ENCODE measurements around the gene LRRC23. TPM values are rescaled to one million over a fixed set of nuclear protein-coding genes. Genes with fewer than 3 reads are reported as not detected.

The LRRC23 gene
- total and polyA plus RNA-seq, 3 donors from 2014 or later: 32.7 to 112 (median 33.9) TPM

DNA sequence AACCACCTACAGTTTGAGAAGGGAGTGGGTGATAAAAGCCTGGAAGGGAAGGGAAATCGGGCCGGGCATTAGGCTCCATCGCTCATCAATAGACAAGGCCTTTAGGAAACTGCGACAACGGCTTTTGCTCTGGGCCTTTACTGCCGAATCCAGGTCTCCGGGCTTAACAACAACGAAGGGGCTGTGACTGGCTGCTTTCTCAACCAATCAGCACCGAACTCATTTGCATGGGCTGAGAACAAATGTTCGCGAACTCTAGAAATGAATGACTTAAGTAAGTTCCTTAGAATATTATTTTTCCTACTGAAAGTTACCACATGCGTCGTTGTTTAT lies 38.7 kb downstream of the LRRC23 start:
- Histone ChIP-seq H3K4me3 (peak overlapping the region; percentile 72 to 80), H3K4me1 (peaks cover 35% of the 10 kb centered on the region), H3K9me3 (no peaks in the 10 kb centered on the region), H3K36me3 (ENCODE audit: low read depth, missing control alignments) (no peaks in the 10 kb centered on the region), H3K27me3 (no peaks in the 10 kb centered on the region), H3K27ac (peak overlapping the region; percentile 96 to 97)
- intact Hi-C loops (cut with DNase I; ENCODE audit: low total_unique reads): loop anchor here (10.0 kb wide), 1 partner anchor 151 kb away; the partner anchor contains the start of gene C1R
- WGBS, 2 donors: 0% methylated on average over 13 of the region's 13 CpGs
- TF ChIP-seq, protein P1, sequence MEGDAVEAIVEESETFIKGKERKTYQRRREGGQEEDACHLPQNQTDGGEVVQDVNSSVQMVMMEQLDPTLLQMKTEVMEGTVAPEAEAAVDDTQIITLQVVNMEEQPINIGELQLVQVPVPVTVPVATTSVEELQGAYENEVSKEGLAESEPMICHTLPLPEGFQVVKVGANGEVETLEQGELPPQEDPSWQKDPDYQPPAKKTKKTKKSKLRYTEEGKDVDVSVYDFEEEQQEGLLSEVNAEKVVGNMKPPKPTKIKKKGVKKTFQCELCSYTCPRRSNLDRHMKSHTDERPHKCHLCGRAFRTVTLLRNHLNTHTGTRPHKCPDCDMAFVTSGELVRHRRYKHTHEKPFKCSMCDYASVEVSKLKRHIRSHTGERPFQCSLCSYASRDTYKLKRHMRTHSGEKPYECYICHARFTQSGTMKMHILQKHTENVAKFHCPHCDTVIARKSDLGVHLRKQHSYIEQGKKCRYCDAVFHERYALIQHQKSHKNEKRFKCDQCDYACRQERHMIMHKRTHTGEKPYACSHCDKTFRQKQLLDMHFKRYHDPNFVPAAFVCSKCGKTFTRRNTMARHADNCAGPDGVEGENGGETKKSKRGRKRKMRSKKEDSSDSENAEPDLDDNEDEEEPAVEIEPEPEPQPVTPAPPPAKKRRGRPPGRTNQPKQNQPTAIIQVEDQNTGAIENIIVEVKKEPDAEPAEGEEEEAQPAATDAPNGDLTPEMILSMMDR (IDR thresholded peaks at IDR 0.05): no peak
- no peak for TF ChIP-seq POLR2A (IDR thresholded peaks at IDR 0.05)
- DNase-seq: peak; percentile 97

DNA sequence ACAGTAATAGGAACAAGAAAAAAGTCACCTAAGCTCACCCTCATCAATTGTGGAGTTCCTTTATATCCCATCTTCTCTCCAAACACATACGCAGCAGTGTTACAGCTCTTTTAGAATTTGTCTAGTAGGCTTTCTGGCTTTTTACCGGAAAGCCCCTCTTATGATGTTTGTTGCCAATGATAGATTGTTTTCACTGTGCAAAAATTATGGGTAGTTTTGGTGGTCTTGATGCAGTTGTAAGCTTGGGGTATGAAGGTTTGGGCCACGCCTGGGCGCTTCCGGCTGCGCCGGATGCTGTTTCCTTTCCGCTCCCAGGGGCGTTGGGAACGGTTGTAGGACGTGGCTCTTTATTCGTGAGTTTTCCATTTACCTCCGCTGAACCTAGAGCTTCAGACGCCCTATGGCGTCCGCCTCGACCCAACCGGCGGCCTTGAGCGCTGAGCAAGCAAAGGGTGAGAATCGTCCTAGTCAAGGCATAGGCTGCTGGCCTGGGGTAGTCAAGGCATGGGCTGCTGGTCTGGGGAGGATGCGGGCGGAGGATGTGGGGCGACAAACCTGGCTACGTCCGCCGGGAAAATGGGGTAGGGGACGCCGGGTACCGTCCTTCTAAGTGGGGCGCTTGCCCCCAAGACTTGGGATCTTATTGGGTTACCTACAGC lies 39.2 kb downstream of the LRRC23 start, which contains the start of the genes C12orf57 and RNU7-1:
C12orf57 (plus strand) TSS at position 301 of the 659 bp plus-strand sequence; CDS start at position 401, 100 bp downstream.
RNU7-1 (plus strand) TSS at position 95 of the 659 bp plus-strand sequence.
- TF ChIP-seq, protein P1 (IDR thresholded peaks at IDR 0.05): peak in 1 of 3 experiments; percentile 4
- peak; percentile 55 for TF ChIP-seq POLR2A (IDR thresholded peaks at IDR 0.05)
- 0 to 1% methylated on average over 31 of the region's 31 CpGs for WGBS, 2 donors
- no peaks in the 10 kb centered on the region for H3K9me3 ChIP-seq
- peak within 1 kb of the TSS; percentile 96 to 97 for H3K27ac ChIP-seq
- no peaks in the 10 kb centered on the region for H3K27me3 ChIP-seq
- peak within 1 kb of the TSS; percentile 72 to 80 for H3K4me3 ChIP-seq
- intact Hi-C loops (cut with DNase I; ENCODE audit: low total_unique reads): loop anchor here (10.0 kb wide), 1 partner anchor 151 kb away; the partner anchor contains the start of gene C1R
- H3K36me3 ChIP-seq (ENCODE audit: low read depth, missing control alignments): no peaks in the 10 kb centered on the region
- H3K4me1 ChIP-seq: peaks cover 30% of the 10 kb centered on the region
- peak; percentile 78 for DNase-seq

DNA sequence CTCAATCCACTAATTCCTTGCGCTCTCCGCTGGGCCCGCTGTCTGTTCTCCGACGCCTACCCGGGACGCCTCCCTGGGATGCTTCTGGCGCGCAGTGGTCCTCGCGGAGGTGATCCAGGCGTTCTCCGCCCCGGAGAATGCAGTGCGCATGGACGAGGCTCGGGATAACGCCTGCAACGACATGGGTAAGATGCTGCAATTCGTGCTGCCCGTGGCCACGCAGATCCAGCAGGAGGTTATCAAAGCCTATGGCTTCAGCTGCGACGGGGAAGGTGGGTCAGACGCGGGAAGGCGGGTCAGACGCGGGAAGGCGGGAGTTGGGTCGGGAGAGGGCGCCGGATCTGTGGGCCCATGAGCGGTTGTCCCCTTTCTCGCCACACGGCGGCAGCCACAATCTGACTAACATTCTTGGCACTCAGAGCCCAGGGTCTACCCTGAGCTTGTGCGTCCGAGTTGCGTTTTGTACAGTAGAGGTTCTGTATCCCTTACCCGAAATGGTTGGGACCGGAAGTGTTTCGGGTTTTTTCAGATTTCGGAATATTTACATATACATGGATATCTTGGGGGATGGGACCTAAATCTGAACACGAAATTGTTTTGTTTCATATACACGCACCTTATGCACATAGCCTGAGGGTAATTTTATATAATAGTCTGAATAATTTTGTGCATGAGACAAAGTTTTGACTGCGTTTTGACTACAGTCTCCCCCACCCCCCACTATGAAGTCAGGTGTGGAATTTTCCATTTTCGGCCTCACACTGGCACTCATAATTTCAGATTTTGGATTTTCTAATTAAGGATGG lies 40.0 kb downstream of the LRRC23 start:
- WGBS, 2 donors: 1 to 3% methylated on average over 33 to 47 of the region's 48 CpGs
- Histone ChIP-seq H3K9me3 (no peaks in the 10 kb centered on the region), H3K4me1 (peaks cover 28% of the 10 kb centered on the region), H3K27ac (peak overlapping the region; percentile 96 to 97), H3K36me3 (ENCODE audit: low read depth, missing control alignments) (no peaks in the 10 kb centered on the region), H3K4me3 (peak overlapping the region; percentile 72 to 80), H3K27me3 (no peaks in the 10 kb centered on the region)
- TF ChIP-seq POLR2A (IDR thresholded peaks at IDR 0.05): no peak
- TF ChIP-seq, protein P1 (IDR thresholded peaks at IDR 0.05): peak; percentile 78 to 91 (median 91)
- peak; percentile 95 for DNase-seq
- intact Hi-C loops (cut with DNase I; ENCODE audit: low total_unique reads): loop anchor here (10.0 kb wide), 1 partner anchor 150 kb away; the partner anchor contains the start of gene C1R

DNA sequence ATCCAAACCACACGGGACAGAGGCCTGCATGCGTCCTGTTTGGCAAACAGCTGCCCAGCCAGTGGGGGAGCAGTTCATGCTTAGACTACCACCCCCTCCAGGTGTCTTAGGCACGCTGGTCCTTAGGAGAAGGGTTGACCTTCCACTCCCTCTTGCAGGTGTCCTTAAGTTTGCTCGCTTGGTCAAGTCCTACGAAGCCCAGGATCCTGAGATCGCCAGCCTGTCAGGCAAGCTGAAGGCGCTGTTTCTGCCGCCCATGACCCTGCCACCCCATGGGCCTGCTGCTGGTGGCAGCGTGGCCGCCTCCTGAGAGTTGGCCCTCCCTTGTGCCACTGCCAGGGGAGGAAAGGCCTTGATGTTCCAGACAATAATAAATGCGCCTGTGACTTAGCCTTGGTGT lies 41.0 kb downstream of the LRRC23 start:
- WGBS, 2 donors: 52 to 55% methylated on average over 8 to 11 of the region's 11 CpGs
- H3K4me1 ChIP-seq: peaks cover 28% of the 10 kb centered on the region
- DNase-seq: no peak
- TF ChIP-seq, protein P1 (IDR thresholded peaks at IDR 0.05): no peak
- no peak for TF ChIP-seq POLR2A (IDR thresholded peaks at IDR 0.05)
- H3K4me3 ChIP-seq: no peak overlapping the region
- H3K27me3 ChIP-seq: no peaks in the 10 kb centered on the region
- intact Hi-C loops (cut with DNase I; ENCODE audit: low total_unique reads): loop anchor here (10.0 kb wide), 1 partner anchor 149 kb away; the partner anchor contains the start of gene C1R
- H3K27ac ChIP-seq: peak overlapping the region; percentile 13 to 40
- H3K36me3 ChIP-seq (ENCODE audit: low read depth, missing control alignments): no peaks in the 10 kb centered on the region
- H3K9me3 ChIP-seq: no peaks in the 10 kb centered on the region
